Daoy (cell line): Measurements from ENCODE around the gene TMEM106C. TPM values are rescaled to one million over a fixed set of nuclear protein-coding genes. Genes with fewer than 3 reads are reported as not detected.

Source experiments
- DNase-seq: peaks from one replicate; pipeline ENCODE4 v3.0.0-alpha.2; 2015; ENCODE audit warnings: low read depth
- total RNA-seq: library from RNA; depleted of rRNA; stranded (reverse); fragments of >200 nt; shearing (Covaris generic); gene quantifications from 2 replicates; pipeline ENCODE4 v1.2.3, GENCODE V29; 2014; rRNA removed

TMEM106C gene
- total RNA-seq, 1 experiment from 2014 or later: 181 TPM

DNA sequence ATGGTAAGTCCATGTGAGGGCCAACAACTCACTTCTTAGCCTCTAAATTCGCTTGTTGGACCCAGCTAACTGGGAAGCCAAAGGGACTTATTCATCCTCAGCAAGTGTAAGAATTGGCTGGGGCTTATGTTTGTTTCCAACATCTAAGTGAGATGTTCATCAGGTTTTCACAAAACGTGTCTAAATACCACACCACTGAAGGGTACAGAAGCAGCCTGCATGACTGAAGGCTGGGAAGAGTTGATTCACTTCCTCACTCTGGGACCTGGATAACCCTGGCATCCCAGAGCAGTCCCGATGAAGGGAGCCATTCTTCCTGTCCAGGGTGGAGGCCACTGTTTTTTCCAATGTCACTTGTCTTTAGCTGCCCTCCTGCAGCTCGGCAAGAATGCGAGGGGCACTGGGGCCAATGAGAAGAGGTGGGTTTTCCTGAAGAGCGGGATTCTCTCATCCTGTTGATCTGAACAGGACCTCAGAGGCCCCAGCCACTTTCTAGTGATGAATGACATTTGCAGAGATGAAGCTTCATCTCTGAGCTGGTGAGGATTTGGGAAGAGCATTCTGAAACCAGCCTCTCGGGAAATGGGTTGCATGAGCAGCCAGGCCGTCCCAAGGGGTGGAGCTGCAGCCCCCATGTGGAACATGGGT lies 53.1 kb downstream of the TMEM106C start:
- DNase-seq: no peak

DNA sequence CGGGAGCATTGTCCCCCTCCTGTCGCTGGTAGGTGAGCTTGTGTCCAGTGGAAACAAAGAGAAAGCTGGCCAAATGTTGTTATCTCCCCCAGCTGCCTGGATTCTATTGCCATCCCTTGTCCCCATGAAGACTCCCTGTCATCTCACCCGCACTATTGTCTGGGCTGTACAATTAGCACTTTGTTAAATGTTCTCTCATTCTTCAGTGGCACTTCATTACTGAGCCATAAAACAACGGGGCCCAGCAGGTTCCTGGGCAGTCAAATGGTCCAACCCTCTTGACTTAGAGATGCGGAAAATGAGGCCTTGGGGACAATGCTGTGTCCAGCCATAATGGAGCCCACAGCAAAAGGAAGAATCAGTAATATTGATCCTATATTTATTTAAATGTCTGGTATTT lies 54.1 kb downstream of the TMEM106C start:
- DNase-seq: no peak

DNA sequence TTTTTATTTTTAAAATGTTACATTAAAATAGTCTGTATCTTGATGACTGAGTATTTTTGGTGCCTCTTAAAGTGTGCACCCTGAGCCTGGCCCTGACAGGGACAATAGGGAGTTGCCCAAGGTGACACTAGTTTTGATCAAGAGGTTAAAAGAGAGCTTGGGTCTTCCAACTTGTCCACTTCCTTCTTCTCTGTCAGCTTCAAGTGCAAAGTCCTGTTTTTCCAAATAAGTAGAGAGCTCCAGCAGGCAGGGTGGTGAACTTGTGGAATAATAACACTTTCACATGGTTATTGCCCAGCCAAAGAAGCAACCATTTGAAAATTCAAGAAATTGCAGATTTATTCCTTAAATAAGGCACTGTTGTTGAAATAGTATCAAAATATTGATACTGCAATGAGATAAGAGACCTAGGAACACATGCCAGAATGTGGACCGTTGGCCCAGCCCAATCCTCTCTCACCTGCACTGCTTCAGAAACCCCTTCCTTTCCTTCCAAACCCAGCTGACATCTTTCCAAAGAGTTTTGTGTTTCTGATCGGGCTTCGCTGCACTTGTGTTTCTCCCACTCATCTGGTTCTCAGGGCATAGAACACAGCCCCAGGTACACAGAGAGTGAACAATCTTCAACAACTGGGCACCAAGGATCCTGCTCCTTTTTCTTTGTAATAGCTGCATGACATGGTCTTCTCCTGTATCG lies 54.7 kb downstream of the TMEM106C start:
- DNase-seq: no peak

Other genes with a start within 250 kb of the TMEM106C start
- 0.11 TPM in 1 of 2 replicates, not detected in the other for gene ENDOU, start 238.1 kb upstream of the TMEM106C start, total RNA-seq
- 0.83 and 1.4 TPM in 2 replicates for gene RAPGEF3, start 204.7 kb upstream of the TMEM106C start, total RNA-seq
- gene SLC48A1, start 190.4 kb upstream of the TMEM106C start, total RNA-seq: 2.3 and 4.6 TPM in 2 replicates
- gene HDAC7, start 143.7 kb upstream of the TMEM106C start, total RNA-seq: 19.3 and 20.6 TPM in 2 replicates
- gene VDR, start 58.6 kb upstream of the TMEM106C start, total RNA-seq: 10.1 and 12.1 TPM in 2 replicates
- gene COL2A1, start 40.9 kb downstream of the TMEM106C start, total RNA-seq: 0.30 and 1.1 TPM in 2 replicates
- gene SENP1, start 142.5 kb downstream of the TMEM106C start, total RNA-seq: 21.5 and 30.1 TPM in 2 replicates
- 47.9 and 48.2 TPM in 2 replicates for gene PFKM, start 155.8 kb downstream of the TMEM106C start, total RNA-seq
- gene ASB8, start 193.9 kb downstream of the TMEM106C start, total RNA-seq: 21.2 and 26.6 TPM in 2 replicates
- 0.40 and 0.51 TPM in 2 replicates for gene CCDC184, start 220.0 kb downstream of the TMEM106C start, total RNA-seq
- gene OR10AD1, start 239.7 kb downstream of the TMEM106C start, total RNA-seq: not detected in 2 replicates